HG02642 (cell line): ENCODE results near the gene SLC44A3.
"Not testable (repeated sequence)": the region's sequence is repeated elsewhere in the genome, so short reads cannot be mapped to it uniquely, and the experiment has no call there.

Experiments used
- ATAC-seq: cut with Tn5 transposase; IDR thresholded peaks from one replicate; pipeline ENCODE4 v1.9.1; 2021; ENCODE audit warnings: mild to moderate bottlenecking; ENCODE audit not compliant: unreplicated experiment, poor library complexity

Gene SLC44A3

GRCh38 chr1:94831641-94832040, 11.5 kb downstream of the SLC44A3 start:
- ATAC-seq: no peak

GRCh38 chr1:94832446-94832845, 12.3 kb downstream of the SLC44A3 start:
- ATAC-seq: no peak

GRCh38 chr1:94832931-94833585, 12.9 kb downstream of the SLC44A3 start:
- ATAC-seq: no peak

GRCh38 chr1:94836891-94837290, 16.7 kb downstream of the SLC44A3 start:
- no peak for ATAC-seq

GRCh38 chr1:94840381-94840780, 20.2 kb downstream of the SLC44A3 start:
- ATAC-seq: not testable (repeated sequence)

GRCh38 chr1:94840808-94841207, 20.7 kb downstream of the SLC44A3 start:
- ATAC-seq: no peak

- no peak for ATAC-seq
Observed at GRCh38 chr1:94843430-94843829, 23.3 kb downstream of the SLC44A3 start.

GRCh38 chr1:94843846-94844245, 23.7 kb downstream of the SLC44A3 start:
- no peak for ATAC-seq

- no peak for ATAC-seq
Observed at GRCh38 chr1:94846308-94846707, 26.2 kb downstream of the SLC44A3 start.

GRCh38 chr1:94851571-94851970, 31.4 kb downstream of the SLC44A3 start:
- no peak for ATAC-seq

- no peak for ATAC-seq
Observed at GRCh38 chr1:94852788-94853187, 32.6 kb downstream of the SLC44A3 start.

- ATAC-seq: peak; percentile 98
Observed at GRCh38 chr1:94854458-94855306, 34.5 kb downstream of the SLC44A3 start.

- no peak for ATAC-seq
Observed at GRCh38 chr1:94855307-94855700, 35.1 kb downstream of the SLC44A3 start.

- ATAC-seq: no peak
Observed at GRCh38 chr1:94856004-94856403, 35.8 kb downstream of the SLC44A3 start.

GRCh38 chr1:94856868-94857267, 36.7 kb downstream of the SLC44A3 start:
- ATAC-seq: no peak

- ATAC-seq: no peak
Observed at GRCh38 chr1:94858276-94858675, 38.1 kb downstream of the SLC44A3 start.

GRCh38 chr1:94859174-94859573, 39.0 kb downstream of the SLC44A3 start:
- ATAC-seq: no peak

GRCh38 chr1:94862718-94863117, 42.6 kb downstream of the SLC44A3 start:
- no peak for ATAC-seq

GRCh38 chr1:94863297-94863911, 43.2 kb downstream of the SLC44A3 start:
- no peak for ATAC-seq

- no peak for ATAC-seq
Observed at GRCh38 chr1:94863919-94864318, 43.8 kb downstream of the SLC44A3 start.

- no peak for ATAC-seq
Observed at GRCh38 chr1:94864821-94865220, 44.7 kb downstream of the SLC44A3 start.
